ENCODE results near the gene SLC7A9. TPM values are rescaled to one million over a fixed set of nuclear protein-coding genes. Genes with fewer than 3 reads are reported as not detected.
"Not testable (repeated sequence)": the region's sequence is repeated elsewhere in the genome, so short reads cannot be mapped to it uniquely, and the experiment has no call there.

SLC7A9 gene
- total RNA-seq, 1 donor from 2014 or later = 0.70 TPM

GRCh38 chr19:32864318-32865007, 5.1 kb downstream of the SLC7A9 start:
- DNase-seq (ENCODE audit: low spot score) = no peak

- no peak for DNase-seq (ENCODE audit: low spot score)
Observed at GRCh38 chr19:32863841-32864240, 5.7 kb downstream of the SLC7A9 start.

DNA sequence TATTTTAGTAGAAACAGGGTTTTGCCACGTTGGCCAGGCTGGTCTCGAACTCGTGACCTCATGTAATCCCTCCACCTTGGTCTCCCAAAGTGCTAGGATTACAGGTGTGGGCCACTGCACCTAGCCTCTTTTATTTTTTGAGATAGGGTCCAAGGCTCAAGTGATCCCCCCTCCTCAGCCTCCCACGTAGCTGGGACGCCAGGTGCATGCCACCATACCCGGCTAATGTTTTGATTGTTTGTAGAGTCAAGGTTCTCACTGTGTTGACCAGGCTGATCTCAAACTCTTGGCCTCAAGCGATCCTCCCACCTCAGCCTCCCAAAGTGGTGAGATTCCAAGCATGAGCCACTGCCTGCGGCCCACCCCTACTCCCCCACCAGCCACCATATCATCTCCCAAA, 6.3 kb downstream of the SLC7A9 start:
- no peak for DNase-seq (ENCODE audit: low spot score)

- DNase-seq (ENCODE audit: low spot score) = no peak
Observed at GRCh38 chr19:32862741-32863140, 6.8 kb downstream of the SLC7A9 start.

DNA sequence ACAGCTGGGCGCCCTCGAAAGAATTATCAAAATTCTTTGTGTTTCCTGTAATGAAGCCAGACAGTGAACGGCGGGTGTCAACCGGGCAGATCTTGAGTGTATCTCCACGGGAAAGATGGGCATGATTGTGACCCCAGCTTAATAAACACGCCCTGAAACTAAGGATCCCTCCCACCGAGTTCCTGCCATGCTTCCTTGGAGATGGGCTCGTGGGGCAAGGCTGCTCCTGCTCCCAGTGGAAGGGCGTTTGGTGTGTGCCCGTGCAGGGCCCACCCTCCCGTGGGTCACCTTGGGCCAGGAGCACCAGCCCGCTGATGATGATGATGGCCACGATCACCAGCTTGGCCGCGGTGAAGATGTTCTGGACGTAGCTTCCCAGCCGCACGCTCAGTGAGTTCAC, 7.4 kb downstream of the SLC7A9 start:
- DNase-seq (ENCODE audit: low spot score) = no peak

- no peak for DNase-seq (ENCODE audit: low spot score)
Observed at GRCh38 chr19:32861596-32861995, 8.0 kb downstream of the SLC7A9 start.

GRCh38 chr19:32859591-32859990, 10.0 kb downstream of the SLC7A9 start:
- DNase-seq (ENCODE audit: low spot score) = no peak

DNA sequence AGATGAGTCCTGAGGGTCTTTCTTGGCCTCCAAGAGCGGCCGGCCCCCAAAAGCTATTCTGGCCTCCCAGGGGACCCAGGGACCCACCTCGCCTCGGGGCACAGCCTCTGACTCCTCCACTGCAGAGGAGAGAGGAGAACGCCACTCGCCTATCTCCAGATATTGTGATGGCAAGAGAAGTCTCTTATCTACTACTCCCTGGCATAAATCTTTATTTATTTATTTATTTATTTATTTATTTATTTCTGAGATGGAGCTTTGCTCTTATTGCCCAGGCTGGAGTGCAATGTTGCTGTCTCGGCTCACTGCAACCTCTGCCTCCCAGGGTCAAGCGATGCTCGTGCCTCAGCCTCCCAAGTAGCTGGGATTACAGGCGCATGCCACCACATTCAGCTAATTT, 11.0 kb downstream of the SLC7A9 start:
- DNase-seq (ENCODE audit: low spot score) = no peak

DNA sequence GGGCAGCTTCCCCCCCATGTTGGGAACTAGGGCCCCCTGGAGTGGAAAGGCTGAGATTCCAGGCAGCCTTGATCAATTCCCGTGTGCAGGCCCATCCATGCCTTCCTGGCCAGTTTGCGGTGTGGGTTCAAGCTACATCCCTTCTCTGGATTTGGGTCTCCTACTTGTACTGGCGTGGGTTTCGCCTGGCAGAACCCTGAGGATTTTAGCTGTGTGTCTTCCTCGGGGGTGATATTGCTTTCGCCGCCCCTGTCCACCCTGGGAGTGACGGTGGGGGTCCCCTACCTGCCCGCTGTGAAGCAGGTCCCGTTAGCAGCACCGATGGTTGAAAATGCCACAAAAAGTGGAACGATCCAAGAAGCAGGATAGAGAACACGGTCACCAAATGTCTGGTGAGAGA, 11.4 kb downstream of the SLC7A9 start:
- no peak for DNase-seq (ENCODE audit: low spot score)

GRCh38 chr19:32857584-32857983, 12.0 kb downstream of the SLC7A9 start:
- DNase-seq (ENCODE audit: low spot score) = no peak

GRCh38 chr19:32856818-32857217, 12.7 kb downstream of the SLC7A9 start:
- DNase-seq (ENCODE audit: low spot score) = not testable (repeated sequence)

GRCh38 chr19:32852216-32852615, 17.4 kb downstream of the SLC7A9 start:
- DNase-seq (ENCODE audit: low spot score) = no peak

- DNase-seq (ENCODE audit: low spot score) = not testable (repeated sequence)
Observed at GRCh38 chr19:32848035-32848434, 21.5 kb downstream of the SLC7A9 start.

DNA sequence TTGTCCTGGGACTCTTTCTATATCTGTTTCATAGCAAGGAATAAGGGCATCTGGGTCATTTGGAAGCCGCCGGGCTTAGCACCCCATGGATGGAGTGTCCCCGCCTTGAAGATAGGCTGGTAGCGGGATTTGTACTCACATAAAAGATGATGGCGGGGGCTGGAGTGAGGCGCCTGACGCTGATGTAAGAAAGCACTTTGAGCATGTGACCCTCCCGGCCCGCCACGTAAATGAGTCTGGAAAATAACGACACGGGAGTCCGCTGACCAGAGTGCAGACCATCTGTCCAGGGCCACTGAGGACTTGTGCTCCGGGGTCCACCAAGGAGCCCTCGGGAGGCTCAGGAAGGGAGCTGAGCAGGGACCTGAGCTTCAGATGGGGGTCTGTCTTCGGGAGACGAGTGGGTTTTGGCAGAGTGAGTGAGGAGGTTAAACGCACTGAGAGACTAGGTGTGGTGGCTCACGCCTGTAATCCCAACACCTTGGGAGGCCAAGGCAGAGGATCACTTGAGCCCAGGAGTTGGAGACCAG, 25.8 kb downstream of the SLC7A9 start:
- DNase-seq (ENCODE audit: low spot score) = no peak

- no peak for DNase-seq (ENCODE audit: low spot score)
Observed at GRCh38 chr19:32842061-32842460, 27.5 kb downstream of the SLC7A9 start.

DNA sequence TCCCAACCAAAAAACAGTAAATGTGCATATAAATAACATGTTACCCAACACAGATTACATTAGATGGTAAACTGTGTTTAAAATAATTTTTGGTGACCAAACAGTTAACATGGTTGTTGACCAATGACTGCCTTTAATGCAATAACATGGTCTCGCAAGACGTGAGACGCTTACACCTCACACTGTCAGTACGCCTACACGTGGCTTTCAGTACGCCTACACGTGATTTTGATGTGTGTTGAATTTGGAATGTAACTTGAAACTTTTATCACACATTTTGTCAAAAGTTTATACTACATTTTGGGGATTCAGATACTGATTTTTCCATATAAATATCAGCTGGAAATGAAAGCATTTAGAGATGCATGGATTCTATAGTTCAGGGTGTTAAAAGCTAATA, 32.0 kb downstream of the SLC7A9 start:
- DNase-seq (ENCODE audit: low spot score) = no peak

DNA sequence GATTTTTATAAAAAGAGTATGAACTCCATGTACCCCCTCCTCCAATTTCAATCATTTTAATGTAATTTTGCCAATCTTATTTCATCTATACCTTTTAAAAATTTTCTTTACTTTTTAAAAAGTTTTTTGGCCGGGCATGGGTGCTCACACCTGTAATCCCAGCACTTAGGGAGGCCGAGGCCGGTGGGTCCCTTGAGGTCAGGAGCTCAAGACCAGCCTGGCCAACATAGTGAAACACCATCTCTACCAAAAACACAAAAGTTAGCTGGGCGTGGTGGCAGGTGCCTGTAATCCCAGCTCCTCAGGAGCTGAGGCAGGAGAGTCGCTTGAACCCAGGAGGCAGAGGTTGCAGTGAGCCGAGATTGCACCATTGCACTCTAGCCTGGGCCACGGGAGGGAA, 36.2 kb downstream of the SLC7A9 start:
- not testable (repeated sequence) for DNase-seq (ENCODE audit: low spot score)

- DNase-seq (ENCODE audit: low spot score) = not testable (repeated sequence)
Observed at GRCh38 chr19:32832825-32833224, 36.7 kb downstream of the SLC7A9 start.

- DNase-seq (ENCODE audit: low spot score) = not testable (repeated sequence)
Observed at GRCh38 chr19:32832094-32832493, 37.5 kb downstream of the SLC7A9 start.

GRCh38 chr19:32831611-32832010, 38.0 kb downstream of the SLC7A9 start:
- no peak for DNase-seq (ENCODE audit: low spot score)

DNA sequence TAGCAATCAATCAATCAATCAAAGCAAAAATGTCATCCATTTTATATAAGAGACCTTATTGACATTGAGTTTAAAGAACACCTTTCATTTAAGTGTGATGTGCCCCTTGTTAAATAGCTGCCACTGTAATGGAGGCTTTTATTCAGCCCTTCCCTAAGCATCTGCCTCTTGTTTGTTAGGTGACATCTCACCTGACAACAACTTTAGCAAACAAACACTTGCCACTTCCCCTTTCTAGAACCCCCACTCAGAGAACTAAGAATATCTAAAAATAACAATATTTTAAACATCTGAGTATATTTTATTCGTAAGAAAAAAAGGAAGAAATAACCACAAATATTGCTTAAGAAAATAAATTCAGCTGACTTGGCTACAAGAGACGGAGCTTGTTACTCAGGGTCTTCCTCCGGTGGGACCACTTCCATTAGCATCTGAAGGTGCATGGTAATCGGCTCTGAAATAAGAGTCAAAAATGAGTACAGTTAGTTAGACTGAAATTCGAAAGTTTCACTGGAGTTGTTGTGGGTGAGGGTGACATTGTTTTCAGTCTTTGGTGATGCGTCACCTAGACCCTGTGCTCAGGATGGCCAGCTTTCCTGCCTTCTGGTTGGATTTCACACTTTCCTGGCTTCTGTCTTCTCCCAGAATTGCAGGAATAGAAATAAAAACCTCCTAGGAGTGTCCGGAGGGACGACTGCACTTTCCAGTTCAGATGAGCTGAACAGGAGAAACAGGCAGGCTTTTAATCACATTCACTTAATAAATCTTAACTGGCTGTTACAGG, 39.1 kb downstream of the SLC7A9 start:
- DNase-seq (ENCODE audit: low spot score) = no peak

DNA sequence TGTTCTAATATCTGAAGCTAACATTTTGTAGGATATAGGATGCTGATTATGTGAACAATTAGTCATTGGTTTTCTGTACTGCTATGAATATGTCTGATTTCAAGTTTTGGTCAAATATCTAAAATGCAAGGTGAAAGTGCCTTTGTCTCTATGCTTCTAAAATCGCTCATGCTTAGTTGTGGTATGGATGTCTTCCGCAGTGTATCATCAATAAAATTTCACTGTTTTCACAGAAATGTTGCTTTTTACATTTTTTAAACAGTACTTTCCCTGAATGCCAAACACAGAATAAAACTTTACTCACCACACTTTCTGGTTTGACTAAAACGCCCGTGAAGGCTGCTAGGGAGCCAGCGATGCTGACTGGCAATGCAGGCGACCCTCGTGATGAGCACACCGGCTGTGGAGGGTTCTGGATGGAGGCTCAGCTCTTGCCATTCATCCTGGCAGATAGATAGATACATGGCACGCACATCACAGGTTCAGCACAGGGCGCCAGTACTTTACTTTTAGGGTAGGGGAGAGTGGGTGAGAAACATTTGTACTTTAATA, 40.1 kb downstream of the SLC7A9 start:
- no peak for DNase-seq (ENCODE audit: low spot score)

All from ureter (tissue), 1 donor.